H1 (cell line): ENCODE measurements around the gene MAP3K10. TPM values are rescaled to one million over a fixed set of nuclear protein-coding genes. Genes with fewer than 3 reads are reported as not detected.
A peak's percentile ranks its signal among the peaks of the same experiment; 100 is the strongest.

Experiments used
- CTCF ChIA-PET: fragments of 300-600 bp; sonication (Branson Sonifier 250); formaldehyde crosslinking; loops from one replicate; lab custom pipeline; 2021; ENCODE audit not compliant: partially characterized antibody; lab: Charles Lee
- POLR2A ChIA-PET: fragments of 300-600 bp; sonication (Branson Sonifier 250); formaldehyde crosslinking; loops from one replicate; lab custom pipeline; 2021; ENCODE audit warnings: inconsistent platforms; ENCODE audit not compliant: partially characterized antibody; lab: Charles Lee
- DNase-seq, 2 experiments: peaks; one replicate each; pipeline versions ENCODE4 v3.0.0 to v3.0.0-alpha.2; 2010 to 2022; ENCODE audit warnings: low spot score in 2 of 2, low read depth in 1 of 2, mixed read lengths in 1 of 2
- FAIRE-seq: peaks from 2 replicates; lab custom pipeline; 2011; peaks lifted over from hg19 to GRCh38; lab: Jason Lieb, UNC
- H2AFZ ChIP-seq: 2 replicates; pipeline ENCODE4 v1.8.1; 2012; ENCODE audit warnings: low read length, inconsistent platforms
- H2AK5ac ChIP-seq: 2 replicates; pipeline ENCODE4 v1.6.1; 2013; ENCODE audit warnings: low read depth, low read length
- H2BK120ac ChIP-seq: replicated peaks from 2 replicates; pipeline ENCODE3; 2013; ENCODE audit warnings: low read depth, low read length, inconsistent platforms
- H2BK12ac ChIP-seq: 2 replicates; pipeline ENCODE4 v1.6.1; 2013; ENCODE audit warnings: low read depth, low read length
- H2BK15ac ChIP-seq: 2 replicates; pipeline ENCODE4 v1.6.1; 2013; ENCODE audit warnings: low read length
- H2BK20ac ChIP-seq: 2 replicates; pipeline ENCODE4 v1.6.1; 2013; ENCODE audit warnings: low read length
- H2BK5ac ChIP-seq: 2 replicates; pipeline ENCODE4 v1.6.1; 2013; ENCODE audit warnings: low read depth, low read length
- H3K14ac ChIP-seq: 2 replicates; pipeline ENCODE4 v1.6.1; 2013; ENCODE audit warnings: inconsistent platforms; ENCODE audit not compliant: insufficient read length
- H3K18ac ChIP-seq: 2 replicates; pipeline ENCODE4 v1.6.1; 2013; ENCODE audit warnings: low read length; ENCODE audit errors: extremely low read depth
- H3K23ac ChIP-seq: 2 replicates; pipeline ENCODE4 v1.6.1; 2013; ENCODE audit warnings: inconsistent platforms; ENCODE audit not compliant: insufficient read length
- H3K23me2 ChIP-seq: 2 replicates; pipeline ENCODE4 v1.6.1; 2013; ENCODE audit warnings: low read depth, low read length
- H3K27ac ChIP-seq: 2 replicates; pipeline ENCODE4 v1.6.1; 2011; ENCODE audit warnings: low read depth, low read length, inconsistent platforms
- H3K27me3 ChIP-seq, 4 experiments: replicated peaks in 1 of 4; 1 replicate in 1 of 4; 2 replicates in 3 of 4; pipeline versions ENCODE4 v1.6.1 to v1.8.1; 2011 to 2013; ENCODE audit warnings: low read length in 3 of 4, mild to moderate bottlenecking in 3 of 4, inconsistent platforms in 2 of 4, mixed read lengths in 2 of 4, moderate library complexity in 1 of 4; ENCODE audit not compliant: control insufficient read depth in 3 of 4, insufficient read depth in 3 of 4; ENCODE audit errors: extremely low read depth in 1 of 4
- H3K36me3 ChIP-seq, 4 experiments: 2 replicates each; pipeline versions ENCODE4 v1.6.1 to v1.8.1; 2011 to 2013; ENCODE audit warnings: mild to moderate bottlenecking in 4 of 4, low read length in 3 of 4, moderate library complexity in 2 of 4, control low read depth in 1 of 4, inconsistent platforms in 1 of 4; ENCODE audit not compliant: insufficient read depth in 4 of 4, control insufficient read depth in 2 of 4
- H3K4ac ChIP-seq: replicated peaks from 2 replicates; pipeline ENCODE3; 2013; ENCODE audit warnings: low read length, low read depth, mixed read lengths, inconsistent platforms; ENCODE audit not compliant: insufficient read length
- H3K4me1 ChIP-seq, 4 experiments: replicated peaks in 1 of 4; 1 replicate in 1 of 4; 2 replicates in 3 of 4; pipeline versions ENCODE4 v1.6.1 to v1.8.1; 2011 to 2013; ENCODE audit warnings: low read length in 3 of 4, inconsistent platforms in 2 of 4, mixed read lengths in 1 of 4; ENCODE audit not compliant: insufficient read depth in 4 of 4, control insufficient read depth in 3 of 4
- H3K4me2 ChIP-seq, 2 experiments: 2 replicates each; pipeline versions ENCODE4 v1.6.1 to v1.8.1; 2011 to 2013; ENCODE audit warnings: low read depth in 2 of 2, low read length in 2 of 2, control low read depth in 1 of 2, inconsistent platforms in 1 of 2, mild to moderate bottlenecking in 1 of 2; ENCODE audit not compliant: insufficient read depth in 1 of 2
- H3K4me3 ChIP-seq, 4 experiments: fragments of 200-600, 300-600 bp in 1 of 4; sonication (generic), shearing (Covaris generic), sonication (Bioruptor Twin) in 1 of 4; 2 replicates each; pipeline versions ENCODE4 v1.5.1 to v1.8.1; 2011 to 2016; ENCODE audit warnings: low read length in 4 of 4, low read depth in 3 of 4, control low read depth in 2 of 4, inconsistent platforms in 2 of 4, mild to moderate bottlenecking in 2 of 4, mixed read lengths in 1 of 4, moderate library complexity in 1 of 4; ENCODE audit not compliant: insufficient read depth in 2 of 4; ENCODE audit errors: extremely low read depth in 1 of 4
- H3K56ac ChIP-seq: replicated peaks from 2 replicates; pipeline ENCODE3; 2013; ENCODE audit warnings: low read depth, mild to moderate bottlenecking, mixed read lengths, low read length, inconsistent platforms; ENCODE audit not compliant: insufficient read length
- H3K79me1 ChIP-seq: 2 replicates; pipeline ENCODE4 v1.6.1; 2013; ENCODE audit warnings: low read depth, low read length, control low read depth
- H3K79me2 ChIP-seq, 2 experiments: 2 replicates each; pipeline versions ENCODE4 v1.6.1 to v1.8.1; 2012 to 2013; ENCODE audit warnings: low read length in 2 of 2, mild to moderate bottlenecking in 2 of 2, inconsistent platforms in 1 of 2; ENCODE audit not compliant: insufficient read depth in 2 of 2, control insufficient read depth in 1 of 2
- H3K9ac ChIP-seq, 4 experiments: replicated peaks in 1 of 4; 1 replicate in 1 of 4; 2 replicates in 3 of 4; pipeline versions ENCODE4 v1.6.1 to v1.8.1; 2011 to 2013; ENCODE audit warnings: low read depth in 3 of 4, low read length in 3 of 4, control low read depth in 2 of 4, mild to moderate bottlenecking in 2 of 4, moderate library complexity in 2 of 4, inconsistent platforms in 1 of 4; ENCODE audit errors: extremely low read depth in 1 of 4
- H3K9me3 ChIP-seq, 2 experiments: 2 replicates each; pipeline versions ENCODE4 v1.6.1 to v1.8.1; 2012 to 2013; ENCODE audit warnings: mild to moderate bottlenecking in 2 of 2, moderate library complexity in 2 of 2, control low read depth in 1 of 2, inconsistent platforms in 1 of 2, low read depth in 1 of 2, low read length in 1 of 2, mixed read lengths in 1 of 2; ENCODE audit not compliant: insufficient read depth in 2 of 2
- H4K20me1 ChIP-seq, 2 experiments: replicated peaks in 1 of 2; 2 replicates each; pipeline versions ENCODE3 to v1.8.1; 2011 to 2013; ENCODE audit warnings: inconsistent platforms in 2 of 2, low read length in 2 of 2, mild to moderate bottlenecking in 1 of 2; ENCODE audit not compliant: insufficient read depth in 2 of 2, control insufficient read depth in 1 of 2
- H4K5ac ChIP-seq: 2 replicates; pipeline ENCODE4 v1.6.1; 2013; ENCODE audit warnings: low read length, low read depth, mixed read lengths, inconsistent platforms; ENCODE audit not compliant: insufficient read length
- H4K8ac ChIP-seq: 2 replicates; pipeline ENCODE4 v1.8.0; 2013; ENCODE audit warnings: mild to moderate bottlenecking, moderate library complexity, low read length, inconsistent platforms; ENCODE audit not compliant: insufficient read depth; ENCODE audit errors: extremely low read depth
- H4K91ac ChIP-seq: replicated peaks from 2 replicates; pipeline ENCODE3; 2013; ENCODE audit warnings: low read length, mixed read lengths, inconsistent platforms; ENCODE audit not compliant: insufficient read length
- GABPA ChIP-seq: IDR thresholded peaks from 2 replicates; pipeline ENCODE4 v1.6.1; 2011; ENCODE audit warnings: mild to moderate bottlenecking, low read length, moderate library complexity, borderline replicate concordance; ENCODE audit not compliant: insufficient read depth
- TEAD4 ChIP-seq: IDR thresholded peaks from 2 replicates; pipeline ENCODE4 v1.6.1; 2012; ENCODE audit warnings: low read depth, low read length, inconsistent platforms, mixed read lengths
- WGBS, 2 experiments: shearing (Covaris generic) in 1 of 2; methylation state at CpG; one replicate each; pipeline versions ENCODE4 v1.1.6 to v1.1.7; 2013 to 2015; ENCODE audit warnings: low lambda C conversion rate in 2 of 2, mixed read lengths in 2 of 2, inconsistent platforms in 1 of 2, low coverage in 1 of 2, missing lambda C conversion rate in 1 of 2; ENCODE audit not compliant: insufficient replicate concordance in 2 of 2, insufficient coverage in 1 of 2, insufficient read length in 1 of 2; ENCODE audit errors: extremely low coverage in 1 of 2, missing lambda C conversion rate in 1 of 2; 5-methylcytosine and 5-hydroxymethylcytosine counted together
- polyA plus RNA-seq, 7 experiments: library from polyadenylated mRNA; depleted of rRNA in 3 of 7; stranded (reverse) in 5 of 7; unstranded in 2 of 7; fragments of >200 nt in 5 of 7; fragments of 200-250 nt in 2 of 7; gene quantifications; 1 replicate in 5 of 7; 2 replicates in 1 of 7; 4 replicates in 1 of 7; pipeline versions ENCODE4 v1.2.1 to v1.2.3, GENCODE V29; 2011 to 2013; ENCODE audit warnings: missing spikeins in 2 of 7, mixed read lengths in 2 of 7
- total RNA-seq: library from RNA; stranded (reverse); fragmentation: NEBNext Ultra II Directional; extraction: Animal tissue kit (Norgen Biotek cat#: 25700); gene quantifications from 2 replicates; pipeline ENCODE4 v1.2.1, GENCODE V29; 2021

Gene MAP3K10
- total and polyA plus RNA-seq, 2 of the 8 experiments (the other 6 are each of a cell fraction or from before 2014, with no cell fraction given): 4.9 to 15.9 TPM

DNA sequence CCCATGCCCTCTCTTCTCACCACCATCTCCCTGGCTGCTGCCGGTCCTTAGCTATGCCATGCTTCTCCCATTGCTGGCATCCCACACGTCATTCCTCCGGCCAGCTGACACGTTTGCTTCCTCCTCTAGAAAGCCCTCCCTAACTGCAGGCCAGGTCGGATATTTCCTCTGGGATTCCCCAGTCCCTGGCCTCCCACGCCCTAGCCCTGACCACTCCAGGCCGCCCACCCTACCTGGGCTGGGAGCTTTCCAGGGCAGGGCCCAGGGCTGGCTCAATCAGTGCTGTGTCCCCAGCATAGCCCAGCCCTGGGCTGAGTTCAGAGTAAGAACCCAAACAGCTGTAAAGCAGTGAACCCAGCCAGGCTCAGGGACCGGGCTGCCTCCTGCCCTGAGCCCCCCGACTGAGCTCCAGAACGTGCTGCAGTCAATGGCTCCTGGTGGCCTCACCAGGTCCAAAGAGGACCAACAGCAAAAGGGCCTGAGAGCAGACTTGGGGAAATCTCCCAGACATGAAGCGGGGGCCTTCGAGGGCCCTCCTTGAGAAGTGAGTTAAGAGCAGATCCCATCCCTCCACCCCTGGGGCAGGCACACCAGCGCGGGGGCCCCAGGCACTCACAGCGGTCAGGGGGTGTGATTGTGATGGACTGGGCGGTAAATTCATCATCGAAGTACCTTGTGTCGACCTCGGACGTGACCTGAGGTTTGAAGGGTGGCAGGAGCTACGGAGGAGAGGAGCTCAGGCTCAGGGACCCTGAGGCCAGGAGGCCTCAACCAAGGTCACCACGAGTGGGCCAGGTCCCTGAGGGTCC, 43.4 kb downstream of the MAP3K10 start:
- no peak overlapping the region for H3K18ac ChIP-seq
- H3K23ac ChIP-seq: no peak overlapping the region
- no peak overlapping the region for H3K9ac ChIP-seq
- H3K27me3 ChIP-seq: no peaks in the 10 kb centered on the region
- peaks cover 0 to 20% (median 13%) of the 10 kb centered on the region in 4 experiments; a peak in 6 of 7 replicates for H3K4me1 ChIP-seq
- no peaks in the 10 kb centered on the region for H3K79me2 ChIP-seq
- no peak overlapping the region for H2AK5ac ChIP-seq
- ChIA-PET POLR2A (interaction anchor here (1.3 kb wide), 1 partner anchor 47 kb away, joined by 3 read pairs; no protein-coding TSS in a partner anchor), CTCF (interaction anchor here (0.9 to 3.5 kb wide), 15 partner anchors 8 to 95 kb away, joined by 3 to 13 read pairs (median 5); partner anchors contain the start of genes CCNP, MAP3K10 and TTC9B)
- H2AFZ ChIP-seq: no peak overlapping the region
- H2BK5ac ChIP-seq: peak overlapping the region; percentile 18; the same call in 1 of the 2 replicates
- H2BK20ac ChIP-seq: no peak overlapping the region
- H3K4ac ChIP-seq: no peak overlapping the region
- no peak overlapping the region for H4K91ac ChIP-seq
- H3K4me2 ChIP-seq: no peak overlapping the region
- no peaks in the 10 kb centered on the region for H3K23me2 ChIP-seq
- no peaks in the 10 kb centered on the region; the same call in 1 of the 2 replicates for H3K79me1 ChIP-seq
- no peak overlapping the region for H4K8ac ChIP-seq
- no peak overlapping the region for H3K56ac ChIP-seq
- no peak overlapping the region for H2BK120ac ChIP-seq
- peaks cover 0 to 9% of the 10 kb centered on the region in 2 experiments for H4K20me1 ChIP-seq
- H2BK15ac ChIP-seq: no peak overlapping the region
- no peak for TF ChIP-seq TEAD4
- no peak for TF ChIP-seq GABPA
- 89% methylated on average over 15 of the region's 22 CpGs; no CpG with 5 or more reads in 1 of the 2 experiments for WGBS, 2 experiments
- H4K5ac ChIP-seq: no peak overlapping the region
- H3K4me3 ChIP-seq: no peak overlapping the region
- no peaks in the 10 kb centered on the region for H3K9me3 ChIP-seq
- H3K36me3 ChIP-seq: peaks cover 3 to 22% (median 8%) of the 10 kb centered on the region in 4 experiments; a peak in 5 of 8 replicates
- FAIRE-seq (no peak), DNase-seq (no peak)
- no peak overlapping the region for H3K27ac ChIP-seq
- no peak overlapping the region for H3K14ac ChIP-seq
- no peak overlapping the region for H2BK12ac ChIP-seq
